Glutamatergic neuron (in vitro differentiated cells): ENCODE data around the gene LIMCH1. TPM values are rescaled to one million over a fixed set of nuclear protein-coding genes. Genes with fewer than 3 reads are reported as not detected.
"Not testable (repeated sequence)": the region's sequence is repeated elsewhere in the genome, so short reads cannot be mapped to it uniquely, and the experiment has no call there.

Source experiments
- DNase-seq: peaks from one replicate; pipeline ENCODE4 v3.0.0; 2022
- H3K27ac Mint-ChIP-seq: one replicate; pipeline ENCODE4 v1.8.0; 2020; ENCODE audit warnings: mild to moderate bottlenecking, mixed read lengths, inconsistent platforms; ENCODE audit not compliant: unreplicated experiment
- H3K27me3 Mint-ChIP-seq: one replicate; pipeline ENCODE4 v1.8.0; 2020; ENCODE audit warnings: mild to moderate bottlenecking, moderate library complexity, mixed read lengths, inconsistent platforms; ENCODE audit not compliant: unreplicated experiment
- H3K36me3 Mint-ChIP-seq: one replicate; pipeline ENCODE4 v1.8.0; 2020; ENCODE audit warnings: mild to moderate bottlenecking, mixed read lengths, inconsistent platforms; ENCODE audit not compliant: unreplicated experiment
- H3K4me1 Mint-ChIP-seq: one replicate; pipeline ENCODE4 v1.8.0; 2020; ENCODE audit warnings: mild to moderate bottlenecking, low read depth, mixed read lengths, inconsistent platforms; ENCODE audit not compliant: unreplicated experiment
- H3K4me3 Mint-ChIP-seq: one replicate; pipeline ENCODE4 v1.8.0; 2020; ENCODE audit warnings: mild to moderate bottlenecking, mixed read lengths, inconsistent platforms; ENCODE audit not compliant: unreplicated experiment
- H3K9me3 Mint-ChIP-seq: one replicate; pipeline ENCODE4 v1.8.0; 2020; ENCODE audit warnings: mild to moderate bottlenecking, moderate library complexity, mixed read lengths, inconsistent platforms; ENCODE audit not compliant: unreplicated experiment
- CTCF ChIP-seq: fragments of 200-600 bp; sonication (generic); IDR thresholded peaks from one replicate; pipeline ENCODE4 v1.5.0; 2021; ENCODE audit not compliant: partially characterized antibody, unreplicated experiment
- total RNA-seq: library from RNA; stranded (reverse); fragmentation: NEBNext Ultra II Directional; extraction: Animal tissue kit (Norgen Biotek cat#: 25700); gene quantifications from one replicate; pipeline ENCODE4 v1.2.1, GENCODE V29; 2021; ENCODE audit not compliant: unreplicated experiment

The LIMCH1 gene
- total RNA-seq, 1 donor from 2014 or later, result 22.5 TPM

- H3K9me3 Mint-ChIP-seq, result no peaks in the 10 kb centered on the region
- H3K4me1 Mint-ChIP-seq, result peaks cover 7% of the 10 kb centered on the region
- peak; percentile 97 for TF ChIP-seq CTCF
- peak; percentile 95 for DNase-seq
- peaks cover 3% of the 10 kb centered on the region for H3K27me3 Mint-ChIP-seq
- peak overlapping the region; percentile 79 for H3K27ac Mint-ChIP-seq
- H3K36me3 Mint-ChIP-seq, result no peaks in the 10 kb centered on the region
- H3K4me3 Mint-ChIP-seq, result peak overlapping the region; percentile 74
Measured at GRCh38 chr4:41644288-41644914, 106.4 kb downstream of the LIMCH1 start.

- no peak for DNase-seq
- H3K36me3 Mint-ChIP-seq, result no peaks in the 10 kb centered on the region
- TF ChIP-seq CTCF, result no peak
- peaks cover 3% of the 10 kb centered on the region for H3K27me3 Mint-ChIP-seq
- peaks cover 7% of the 10 kb centered on the region for H3K4me1 Mint-ChIP-seq
- no peaks in the 10 kb centered on the region for H3K9me3 Mint-ChIP-seq
- H3K27ac Mint-ChIP-seq, result peak overlapping the region; percentile 79
- no peak overlapping the region for H3K4me3 Mint-ChIP-seq
Measured at GRCh38 chr4:41644915-41645295, 106.9 kb downstream of the LIMCH1 start.

GRCh38 chr4:41645728-41646390, 107.9 kb downstream of the LIMCH1 start:
- no peak for TF ChIP-seq CTCF
- Mint-ChIP-seq H3K27me3 (peaks cover 3% of the 10 kb centered on the region), H3K27ac (no peak overlapping the region), H3K36me3 (no peaks in the 10 kb centered on the region), H3K4me3 (no peak overlapping the region), H3K4me1 (peaks cover 7% of the 10 kb centered on the region), H3K9me3 (no peaks in the 10 kb centered on the region)
- DNase-seq, result no peak

GRCh38 chr4:41646862-41647261, 108.9 kb downstream of the LIMCH1 start:
- peaks cover 7% of the 10 kb centered on the region for H3K4me1 Mint-ChIP-seq
- no peaks in the 10 kb centered on the region for H3K9me3 Mint-ChIP-seq
- TF ChIP-seq CTCF, result no peak
- no peaks in the 10 kb centered on the region for H3K36me3 Mint-ChIP-seq
- no peak overlapping the region for H3K27ac Mint-ChIP-seq
- H3K4me3 Mint-ChIP-seq, result no peak overlapping the region
- peaks cover 3% of the 10 kb centered on the region for H3K27me3 Mint-ChIP-seq
- DNase-seq, result no peak

- no peak for TF ChIP-seq CTCF
- no peak overlapping the region for H3K27ac Mint-ChIP-seq
- no peaks in the 10 kb centered on the region for H3K36me3 Mint-ChIP-seq
- H3K9me3 Mint-ChIP-seq, result no peaks in the 10 kb centered on the region
- H3K4me1 Mint-ChIP-seq, result peaks cover 7% of the 10 kb centered on the region
- H3K27me3 Mint-ChIP-seq, result peaks cover 3% of the 10 kb centered on the region
- no peak overlapping the region for H3K4me3 Mint-ChIP-seq
- no peak for DNase-seq
Measured at GRCh38 chr4:41647383-41647782, 109.4 kb downstream of the LIMCH1 start.

- H3K9me3 Mint-ChIP-seq, H3K4me3 Mint-ChIP-seq, H3K27ac Mint-ChIP-seq, H3K36me3 Mint-ChIP-seq, H3K27me3 Mint-ChIP-seq, DNase-seq, H3K4me1 Mint-ChIP-seq: not testable (repeated sequence)
Measured at GRCh38 chr4:41651150-41651549, 113.2 kb downstream of the LIMCH1 start.
